Upper lobe of left lung (tissue), 6 donors: ENCODE measurements around the gene UCHL5. TPM values are rescaled to one million over a fixed set of nuclear protein-coding genes. Genes with fewer than 3 reads are reported as not detected.

Experiments
- ATAC-seq, 2 donors: fragments of 200-7000 bp; cut with Tn5 transposase; one replicate each; pipeline ENCODE4 v1.9.1; 2022; ENCODE audit warnings: mild to moderate bottlenecking in 2 of 2, moderate library complexity in 2 of 2; ENCODE audit not compliant: low FRiP score in 2 of 2
- DNase-seq, 2 donors: peaks; one replicate each; pipeline ENCODE4 v3.0.0-alpha.2; 2019 to 2020
- H3K27ac ChIP-seq, 4 donors: fragments of 200-600 bp; sonication (generic); one replicate each; pipeline ENCODE4 v1.5.1; 2016 to 2019
- H3K27me3 ChIP-seq, 4 donors: fragments of 200-600 bp; sonication (generic); one replicate each; pipeline ENCODE4 v1.5.1; 2017 to 2019
- H3K36me3 ChIP-seq, 4 donors: fragments of 200-600 bp; sonication (generic); one replicate each; pipeline ENCODE4 v1.5.1; 2016 to 2019
- H3K4me1 ChIP-seq, 4 donors: fragments of 200-600 bp; sonication (generic); one replicate each; pipeline ENCODE4 v1.5.1; 2018 to 2019
- H3K4me3 ChIP-seq, 4 donors: fragments of 200-600 bp; sonication (generic); one replicate each; pipeline ENCODE4 v1.5.1; 2017 to 2019; ENCODE audit warnings: mild to moderate bottlenecking in 2 of 4, moderate library complexity in 1 of 4
- H3K9me3 ChIP-seq, 4 donors: fragments of 200-600 bp; sonication (generic); one replicate each; pipeline ENCODE4 v1.5.1; 2018 to 2019
- EP300 ChIP-seq, 4 donors: sonication (generic); formaldehyde crosslinking; IDR thresholded peaks; one replicate each; pipeline ENCODE4 v1.5.1; 2017; ENCODE audit warnings: antibody characterized with exemption in 4 of 4, control low read depth in 2 of 4
- POLR2A ChIP-seq, 4 donors: fragments of 450-650 bp; IDR thresholded peaks; one replicate each; pipeline ENCODE4 v1.5.1; 2016 to 2017; ENCODE audit warnings: antibody characterized with exemption in 4 of 4, mild to moderate bottlenecking in 2 of 4
- POLR2AphosphoS5 ChIP-seq, 2 donors: sonication (generic); formaldehyde crosslinking; IDR thresholded peaks; one replicate each; pipeline ENCODE4 v1.5.1; 2017; ENCODE audit warnings: antibody characterized with exemption in 2 of 2
- WGBS, 2 donors: methylation state at CpG; one replicate each; pipeline ENCODE4 v1.1.5; 2017 to 2018; 5-methylcytosine and 5-hydroxymethylcytosine counted together
- total RNA-seq, 6 donors: library from RNA; depleted of rRNA in 4 of 6; stranded (reverse); fragments of >200 nt in 4 of 6; gene quantifications; one replicate each; pipeline versions ENCODE4 v1.1.0 to v1.2.1, GENCODE V29; 2016 to 2021
- TF ChIP-seq, protein P1 (sequence below), 6 experiments: fragments of 450-650 bp in 4 of 6; fragments of 200-600 bp in 2 of 6; sonication (generic) in 2 of 6; IDR thresholded peaks; one replicate each; pipeline ENCODE4 v1.5.1; 2016 to 2019; ENCODE audit warnings: antibody characterized with exemption in 6 of 6
- donor health status: DM: no; HTN: no; CAD: no; lungs with moderate emphysema.
- donor health status: DM: no; HTN: yes; CAD: no; lungs with severe emphysema.

UCHL5 gene
- total RNA-seq, 6 donors from 2014 or later: 24.9 to 49.8 (median 36.4) TPM

DNA sequence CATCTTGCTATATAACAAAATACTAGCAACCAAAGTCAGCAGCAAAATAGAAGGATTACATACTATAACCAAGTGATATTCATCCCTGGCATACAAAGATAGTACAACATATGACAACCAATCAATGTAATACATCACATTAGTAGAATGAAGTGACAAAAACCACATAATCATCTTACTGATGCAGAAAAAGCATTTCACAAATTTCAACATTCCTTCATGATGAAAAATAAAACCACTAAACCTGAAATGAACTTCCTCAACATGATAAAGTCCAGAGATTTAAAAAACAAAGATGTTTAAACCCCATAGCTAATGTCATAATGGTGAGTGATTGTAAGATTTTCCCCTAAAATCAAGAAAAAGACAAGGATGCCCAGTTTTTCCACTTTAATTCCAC, 18.8 kb upstream of the UCHL5 start:
- DNase-seq (no peak), ATAC-seq (no peak)
- TF ChIP-seq POLR2AphosphoS5 (IDR thresholded peaks at IDR 0.05) (no peak), EP300 (IDR thresholded peaks at IDR 0.05) (no peak), POLR2A (IDR thresholded peaks at IDR 0.05) (no peak)
- TF ChIP-seq, protein P1, sequence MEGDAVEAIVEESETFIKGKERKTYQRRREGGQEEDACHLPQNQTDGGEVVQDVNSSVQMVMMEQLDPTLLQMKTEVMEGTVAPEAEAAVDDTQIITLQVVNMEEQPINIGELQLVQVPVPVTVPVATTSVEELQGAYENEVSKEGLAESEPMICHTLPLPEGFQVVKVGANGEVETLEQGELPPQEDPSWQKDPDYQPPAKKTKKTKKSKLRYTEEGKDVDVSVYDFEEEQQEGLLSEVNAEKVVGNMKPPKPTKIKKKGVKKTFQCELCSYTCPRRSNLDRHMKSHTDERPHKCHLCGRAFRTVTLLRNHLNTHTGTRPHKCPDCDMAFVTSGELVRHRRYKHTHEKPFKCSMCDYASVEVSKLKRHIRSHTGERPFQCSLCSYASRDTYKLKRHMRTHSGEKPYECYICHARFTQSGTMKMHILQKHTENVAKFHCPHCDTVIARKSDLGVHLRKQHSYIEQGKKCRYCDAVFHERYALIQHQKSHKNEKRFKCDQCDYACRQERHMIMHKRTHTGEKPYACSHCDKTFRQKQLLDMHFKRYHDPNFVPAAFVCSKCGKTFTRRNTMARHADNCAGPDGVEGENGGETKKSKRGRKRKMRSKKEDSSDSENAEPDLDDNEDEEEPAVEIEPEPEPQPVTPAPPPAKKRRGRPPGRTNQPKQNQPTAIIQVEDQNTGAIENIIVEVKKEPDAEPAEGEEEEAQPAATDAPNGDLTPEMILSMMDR (IDR thresholded peaks at IDR 0.05): no peak
- no peak overlapping the region for H3K4me3 ChIP-seq
- H3K27ac ChIP-seq: no peak overlapping the region
- H3K4me1 ChIP-seq: no peaks in the 10 kb centered on the region
- peaks cover 3 to 60% (median 13%) of the 10 kb centered on the region in 4 donors for H3K36me3 ChIP-seq
- no peaks in the 10 kb centered on the region for H3K9me3 ChIP-seq
- no peaks in the 10 kb centered on the region for H3K27me3 ChIP-seq

DNA sequence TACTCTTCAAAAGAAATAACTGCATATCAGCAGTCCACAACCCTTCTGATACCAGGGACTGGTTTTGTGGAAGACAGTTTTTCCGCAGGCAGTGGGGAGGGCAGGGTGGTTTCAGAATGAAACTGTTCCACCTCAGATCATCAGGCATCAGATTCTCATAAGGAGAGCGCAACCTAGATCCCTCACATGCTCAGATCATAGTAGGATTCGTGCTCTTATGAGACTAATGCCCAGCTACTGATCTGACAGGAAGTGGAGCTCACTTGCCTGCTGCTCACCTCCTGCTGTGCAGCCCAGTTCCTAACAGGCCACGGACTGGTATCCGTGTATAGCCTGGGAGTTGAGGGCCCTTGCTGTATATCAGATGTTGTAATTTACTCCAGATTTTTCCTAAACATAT, 11.8 kb upstream of the UCHL5 start:
- DNase-seq: no peak
- Histone ChIP-seq H3K4me1 (peaks cover 0 to 14% (median 11%) of the 10 kb centered on the region in 4 donors), H3K9me3 (no peaks in the 10 kb centered on the region), H3K27ac (no peak overlapping the region), H3K36me3 (peaks cover 0 to 3% (median 0%) of the 10 kb centered on the region in 4 donors), H3K27me3 (no peaks in the 10 kb centered on the region), H3K4me3 (no peak overlapping the region)
- TF ChIP-seq, protein P1 (IDR thresholded peaks at IDR 0.05): no peak
- no peak for TF ChIP-seq EP300 (IDR thresholded peaks at IDR 0.05)
- no peak for TF ChIP-seq POLR2AphosphoS5 (IDR thresholded peaks at IDR 0.05)
- TF ChIP-seq POLR2A (IDR thresholded peaks at IDR 0.05): no peak
- ATAC-seq: no peak
- WGBS, 2 donors: 60 to 69% methylated on average over 5 of the region's 5 CpGs

DNA sequence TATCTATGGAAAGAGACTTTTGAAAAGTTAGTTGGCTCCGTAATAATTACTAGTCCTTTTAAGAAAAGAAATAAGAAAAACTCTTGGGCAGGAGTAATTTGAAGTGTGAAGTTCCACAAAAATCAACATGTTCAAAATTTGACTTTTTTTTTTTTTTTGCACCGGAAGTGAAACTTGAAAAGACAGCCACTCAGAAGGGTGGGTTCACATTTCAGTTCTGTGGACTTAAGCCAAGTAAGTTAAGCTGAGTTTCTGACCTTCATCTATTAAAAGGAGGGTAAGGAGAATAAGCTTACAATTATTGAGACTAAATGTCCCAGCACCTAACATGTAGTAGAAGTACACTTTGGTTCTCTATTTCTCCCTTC, 11.2 kb upstream of the UCHL5 start:
- no peak for DNase-seq
- no peak overlapping the region for H3K4me3 ChIP-seq
- TF ChIP-seq, protein P1 (IDR thresholded peaks at IDR 0.05): peak in 1 of 6 experiments; percentile 1
- TF ChIP-seq EP300 (IDR thresholded peaks at IDR 0.05): no peak
- ATAC-seq: no peak
- no peaks in the 10 kb centered on the region for H3K27me3 ChIP-seq
- H3K36me3 ChIP-seq: peaks cover 0 to 3% (median 0%) of the 10 kb centered on the region in 4 donors
- H3K9me3 ChIP-seq: no peaks in the 10 kb centered on the region
- no peak overlapping the region for H3K27ac ChIP-seq
- WGBS, 2 donors: 67 to 69% methylated on average over 2 of the region's 2 CpGs
- peaks cover 0 to 14% (median 11%) of the 10 kb centered on the region in 4 donors for H3K4me1 ChIP-seq

DNA sequence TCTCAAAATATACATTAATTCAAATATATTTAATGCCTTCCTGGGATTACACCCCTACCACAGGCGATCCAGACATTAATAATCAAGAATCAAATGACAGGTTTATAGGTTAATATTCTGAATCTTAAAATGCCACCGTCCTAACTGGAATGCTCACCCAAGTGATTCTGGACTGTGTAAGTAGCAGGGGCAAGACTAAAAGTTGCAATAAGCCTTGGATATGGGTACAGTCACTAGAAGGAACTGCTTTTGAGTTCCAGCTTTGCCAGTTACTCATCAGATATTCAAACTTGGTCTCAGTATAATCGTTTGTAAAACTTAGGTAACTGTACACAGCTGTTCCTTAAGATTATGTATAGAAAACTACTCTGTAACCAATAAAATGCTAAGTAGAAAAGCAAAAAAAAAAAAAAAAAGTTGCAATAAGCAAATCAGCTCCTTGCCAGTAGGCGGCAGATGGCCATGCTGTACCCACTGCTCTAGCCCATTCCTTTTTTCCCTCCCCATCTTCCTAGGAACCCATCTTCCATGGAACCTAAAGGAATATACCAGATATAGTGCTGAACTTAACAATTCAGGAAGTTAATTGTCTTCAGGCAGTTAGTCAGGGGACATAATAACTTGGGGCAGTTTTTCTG, 10.7 kb upstream of the UCHL5 start:
- WGBS, 2 donors: 86 to 87% methylated on average over 4 of the region's 4 CpGs
- TF ChIP-seq EP300 (IDR thresholded peaks at IDR 0.05): no peak
- TF ChIP-seq, protein P1 (IDR thresholded peaks at IDR 0.05): peak in 1 of 6 experiments; percentile 6
- no peak for ATAC-seq
- Histone ChIP-seq H3K27me3 (no peaks in the 10 kb centered on the region), H3K27ac (no peak overlapping the region), H3K4me1 (peaks cover 0 to 14% (median 11%) of the 10 kb centered on the region in 4 donors), H3K4me3 (no peak overlapping the region), H3K9me3 (no peaks in the 10 kb centered on the region), H3K36me3 (peaks cover 0 to 3% (median 0%) of the 10 kb centered on the region in 4 donors)
- no peak for DNase-seq

DNA sequence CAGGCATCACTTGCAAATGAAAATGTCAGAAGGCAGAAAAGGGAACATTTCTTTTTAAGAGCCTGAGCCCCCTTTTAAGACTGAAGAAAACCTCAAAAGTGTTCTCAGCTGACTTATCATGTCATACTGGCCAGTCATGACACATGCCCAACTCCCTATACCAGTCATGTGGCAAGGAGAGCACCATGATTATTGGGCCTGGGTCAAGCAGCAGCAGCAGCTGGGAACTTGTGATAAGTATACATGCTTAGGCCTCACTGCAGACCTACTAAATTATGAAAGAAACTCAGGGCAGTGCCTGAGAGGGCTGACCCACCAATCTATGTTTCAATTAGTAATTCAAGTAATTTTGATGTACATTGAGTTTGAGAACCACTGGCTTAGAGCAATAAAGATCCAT, 8.9 kb upstream of the UCHL5 start:
- H3K9me3 ChIP-seq: no peaks in the 10 kb centered on the region
- H3K36me3 ChIP-seq: peaks cover 0 to 3% (median 0%) of the 10 kb centered on the region in 4 donors
- DNase-seq (no peak), ATAC-seq (no peak)
- H3K27me3 ChIP-seq: no peaks in the 10 kb centered on the region
- H3K4me3 ChIP-seq: no peak overlapping the region
- no peak for TF ChIP-seq POLR2A (IDR thresholded peaks at IDR 0.05)
- TF ChIP-seq, protein P1 (IDR thresholded peaks at IDR 0.05): no peak
- no peak for TF ChIP-seq EP300 (IDR thresholded peaks at IDR 0.05)
- no peak for TF ChIP-seq POLR2AphosphoS5 (IDR thresholded peaks at IDR 0.05)
- peaks cover 0 to 14% (median 11%) of the 10 kb centered on the region in 4 donors for H3K4me1 ChIP-seq
- no peak overlapping the region for H3K27ac ChIP-seq
